Activated CD8-positive, alpha-beta memory T cell treated with anti-CD3 and anti-CD28 coated beads, Interleukin-2, amount 10 ng/mL, durations not matched to agents 7 days and 5 days (primary cell): ENCODE results near the gene CBLC. TPM values are rescaled to one million over a fixed set of nuclear protein-coding genes. Genes with fewer than 3 reads are reported as not detected.

Experiments
- ATAC-seq: fragments of 150-1000 bp; cut with Tn5 transposase; one replicate; pipeline ENCODE4 v1.10.0; 2021; ENCODE audit warnings: moderate library complexity
- CTCF ChIA-PET: fragments of 350-600 bp; sonication (Branson Sonifier 250); formaldehyde crosslinking; loops from one replicate; lab custom pipeline; 2021; ENCODE audit warnings: antibody characterized with exemption; lab: Charles Lee
- DNase-seq: peaks from one replicate; pipeline ENCODE4 v3.0.0-alpha.2; 2020
- H3K27ac Mint-ChIP-seq: one replicate; pipeline ENCODE4 v1.8.0; 2021; ENCODE audit warnings: mild to moderate bottlenecking, mixed read lengths
- H3K27me3 Mint-ChIP-seq: one replicate; pipeline ENCODE4 v1.8.0; 2021; ENCODE audit warnings: mixed read lengths
- H3K36me3 Mint-ChIP-seq: one replicate; pipeline ENCODE4 v1.8.0; 2021; ENCODE audit warnings: mild to moderate bottlenecking, mixed read lengths
- H3K4me1 Mint-ChIP-seq: one replicate; pipeline ENCODE4 v1.8.0; 2021; ENCODE audit warnings: mixed read lengths
- H3K4me3 Mint-ChIP-seq: one replicate; pipeline ENCODE4 v1.8.0; 2021; ENCODE audit warnings: mild to moderate bottlenecking, moderate library complexity, mixed read lengths
- H3K9me3 Mint-ChIP-seq: one replicate; pipeline ENCODE4 v1.8.0; 2022; ENCODE audit warnings: low read depth, mixed read lengths
- total RNA-seq, 2 experiments: library from RNA; stranded (reverse); gene quantifications; one replicate each; pipeline ENCODE4 v1.2.3, GENCODE V29; 2021

The CBLC gene
- total RNA-seq, 2 experiments from 2014 or later = not detected

GRCh38 chr19:44813070-44813840, 35.6 kb downstream of the CBLC start:
- no peaks in the 10 kb centered on the region for H3K9me3 Mint-ChIP-seq
- peaks cover 10% of the 10 kb centered on the region for H3K27me3 Mint-ChIP-seq
- ATAC-seq = no peak
- H3K27ac Mint-ChIP-seq = no peak overlapping the region
- H3K4me3 Mint-ChIP-seq = no peak overlapping the region
- CTCF ChIA-PET = no interaction called here
- no peak for DNase-seq
- no peaks in the 10 kb centered on the region for H3K36me3 Mint-ChIP-seq
- no peaks in the 10 kb centered on the region for H3K4me1 Mint-ChIP-seq

- no peaks in the 10 kb centered on the region for H3K4me1 Mint-ChIP-seq
- H3K9me3 Mint-ChIP-seq = no peaks in the 10 kb centered on the region
- ATAC-seq (no peak), DNase-seq (no peak)
- no peaks in the 10 kb centered on the region for H3K36me3 Mint-ChIP-seq
- CTCF ChIA-PET = no interaction called here
- H3K27me3 Mint-ChIP-seq = peaks cover 6% of the 10 kb centered on the region
- H3K4me3 Mint-ChIP-seq = no peak overlapping the region
- no peak overlapping the region for H3K27ac Mint-ChIP-seq
Observed at GRCh38 chr19:44813841-44814470, 36.3 kb downstream of the CBLC start.

- Mint-ChIP-seq H3K27ac (no peak overlapping the region), H3K4me1 (no peaks in the 10 kb centered on the region), H3K9me3 (no peaks in the 10 kb centered on the region), H3K36me3 (no peaks in the 10 kb centered on the region), H3K4me3 (no peak overlapping the region), H3K27me3 (peaks cover under 1% of the 10 kb centered on the region)
- ATAC-seq = no peak
- CTCF ChIA-PET = no interaction called here
- no peak for DNase-seq
Observed at GRCh38 chr19:44814517-44814916, 36.8 kb downstream of the CBLC start.

GRCh38 chr19:44816301-44816700, 38.6 kb downstream of the CBLC start:
- Mint-ChIP-seq H3K4me1 (no peaks in the 10 kb centered on the region), H3K4me3 (no peak overlapping the region), H3K9me3 (no peaks in the 10 kb centered on the region), H3K36me3 (no peaks in the 10 kb centered on the region), H3K27ac (no peak overlapping the region), H3K27me3 (no peaks in the 10 kb centered on the region)
- CTCF ChIA-PET = interaction anchor here (0.6 kb wide), 1 partner anchor 104 kb away, joined by 3 read pairs; no protein-coding TSS in a partner anchor
- ATAC-seq (no peak), DNase-seq (no peak)

- H3K4me1 Mint-ChIP-seq = no peaks in the 10 kb centered on the region
- no peaks in the 10 kb centered on the region for H3K36me3 Mint-ChIP-seq
- no peak for DNase-seq
- no peaks in the 10 kb centered on the region for H3K27me3 Mint-ChIP-seq
- no peak overlapping the region for H3K27ac Mint-ChIP-seq
- H3K4me3 Mint-ChIP-seq = no peak overlapping the region
- no peaks in the 10 kb centered on the region for H3K9me3 Mint-ChIP-seq
- ATAC-seq = no peak
- CTCF ChIA-PET = no interaction called here
Observed at GRCh38 chr19:44817725-44818465, 40.2 kb downstream of the CBLC start.

GRCh38 chr19:44818466-44819031, 40.9 kb downstream of the CBLC start:
- CTCF ChIA-PET = no interaction called here
- H3K27me3 Mint-ChIP-seq = no peaks in the 10 kb centered on the region
- no peak overlapping the region for H3K4me3 Mint-ChIP-seq
- H3K9me3 Mint-ChIP-seq = no peaks in the 10 kb centered on the region
- no peaks in the 10 kb centered on the region for H3K36me3 Mint-ChIP-seq
- no peaks in the 10 kb centered on the region for H3K4me1 Mint-ChIP-seq
- ATAC-seq = no peak
- H3K27ac Mint-ChIP-seq = no peak overlapping the region
- no peak for DNase-seq

GRCh38 chr19:44819246-44819832, 41.6 kb downstream of the CBLC start:
- H3K27me3 Mint-ChIP-seq = peaks cover 3% of the 10 kb centered on the region

GRCh38 chr19:44820648-44821609, 43.2 kb downstream of the CBLC start:
- ATAC-seq (no peak), DNase-seq (no peak)
- no peaks in the 10 kb centered on the region for H3K4me1 Mint-ChIP-seq
- H3K27ac Mint-ChIP-seq = no peak overlapping the region
- H3K36me3 Mint-ChIP-seq = no peaks in the 10 kb centered on the region
- H3K4me3 Mint-ChIP-seq = no peak overlapping the region
- CTCF ChIA-PET = no interaction called here
- peaks cover 3% of the 10 kb centered on the region for H3K27me3 Mint-ChIP-seq
- H3K9me3 Mint-ChIP-seq = no peaks in the 10 kb centered on the region

More at GRCh38 chr19:44819246-44819832, 41.6 kb downstream of the CBLC start:
- CTCF ChIA-PET = interaction anchor here (0.6 kb wide), 1 partner anchor 63 kb away, joined by 3 read pairs; no protein-coding TSS in a partner anchor
- no peak for DNase-seq
- no peak for ATAC-seq
- Mint-ChIP-seq H3K36me3 (no peaks in the 10 kb centered on the region), H3K4me1 (no peaks in the 10 kb centered on the region), H3K27ac (no peak overlapping the region), H3K4me3 (no peak overlapping the region), H3K9me3 (no peaks in the 10 kb centered on the region)

- ATAC-seq (no peak), DNase-seq (no peak)
- no peaks in the 10 kb centered on the region for H3K36me3 Mint-ChIP-seq
- H3K27ac Mint-ChIP-seq = no peak overlapping the region
- H3K4me3 Mint-ChIP-seq = no peak overlapping the region
- H3K4me1 Mint-ChIP-seq = no peaks in the 10 kb centered on the region
- H3K9me3 Mint-ChIP-seq = no peaks in the 10 kb centered on the region
- H3K27me3 Mint-ChIP-seq = peaks cover 5% of the 10 kb centered on the region
- CTCF ChIA-PET = no interaction called here
Observed at GRCh38 chr19:44822177-44822576, 44.5 kb downstream of the CBLC start.

- Mint-ChIP-seq H3K4me3 (no peak overlapping the region), H3K27me3 (peaks cover 5% of the 10 kb centered on the region), H3K4me1 (no peaks in the 10 kb centered on the region), H3K27ac (no peak overlapping the region), H3K9me3 (no peaks in the 10 kb centered on the region), H3K36me3 (no peaks in the 10 kb centered on the region)
- DNase-seq (no peak), ATAC-seq (no peak)
- CTCF ChIA-PET = interaction anchor here (1.3 kb wide), 1 partner anchor 52 kb away, joined by 3 read pairs; no protein-coding TSS in a partner anchor
Observed at GRCh38 chr19:44822670-44823372, 45.1 kb downstream of the CBLC start.

GRCh38 chr19:44823373-44823698, 45.6 kb downstream of the CBLC start:
- CTCF ChIA-PET = interaction anchor here (1.3 kb wide), 1 partner anchor 53 kb away, joined by 3 read pairs; no protein-coding TSS in a partner anchor
- no peak overlapping the region for H3K27ac Mint-ChIP-seq
- H3K27me3 Mint-ChIP-seq = peaks cover 5% of the 10 kb centered on the region
- no peak overlapping the region for H3K4me3 Mint-ChIP-seq
- ATAC-seq (no peak), DNase-seq (no peak)
- no peaks in the 10 kb centered on the region for H3K4me1 Mint-ChIP-seq
- no peaks in the 10 kb centered on the region for H3K9me3 Mint-ChIP-seq
- H3K36me3 Mint-ChIP-seq = no peaks in the 10 kb centered on the region

GRCh38 chr19:44824761-44825160, 47.1 kb downstream of the CBLC start:
- Mint-ChIP-seq H3K27me3 (peaks cover 5% of the 10 kb centered on the region), H3K4me3 (no peak overlapping the region), H3K27ac (no peak overlapping the region), H3K9me3 (no peaks in the 10 kb centered on the region), H3K36me3 (no peaks in the 10 kb centered on the region), H3K4me1 (no peaks in the 10 kb centered on the region)
- DNase-seq = no peak
- ATAC-seq = no peak
- CTCF ChIA-PET = no interaction called here
